H9 (cell line): ENCODE results near the gene RAD17. TPM values are rescaled to one million over a fixed set of nuclear protein-coding genes. Genes with fewer than 3 reads are reported as not detected.

Experiments used
- DNase-seq: peaks from one replicate; pipeline ENCODE4 v3.0.0-alpha.2; 2017
- H2AFZ ChIP-seq: one replicate; pipeline ENCODE4 v1.6.1; 2013; ENCODE audit warnings: mild to moderate bottlenecking, low read length, control low read depth, moderate library complexity
- H2AK5ac ChIP-seq: 2 replicates; pipeline ENCODE4 v1.6.1; 2013; ENCODE audit warnings: low read length, control low read depth, mixed read lengths; ENCODE audit not compliant: insufficient read length
- H2BK120ac ChIP-seq: one replicate; pipeline ENCODE4 v1.6.1; 2013; ENCODE audit warnings: low read depth, mild to moderate bottlenecking, low read length, control low read depth, inconsistent platforms; ENCODE audit not compliant: poor library complexity, severe bottlenecking
- H2BK12ac ChIP-seq: 2 replicates; pipeline ENCODE4 v1.6.1; 2013; ENCODE audit warnings: low read length, control low read depth, mixed read lengths, low read depth; ENCODE audit not compliant: insufficient read length
- H2BK15ac ChIP-seq: 2 replicates; pipeline ENCODE4 v1.6.1; 2013; ENCODE audit warnings: low read depth, low read length, control low read depth
- H2BK20ac ChIP-seq: one replicate; pipeline ENCODE4 v1.6.1; 2013; ENCODE audit warnings: low read depth, mild to moderate bottlenecking, low read length, control low read depth, inconsistent platforms; ENCODE audit not compliant: poor library complexity, severe bottlenecking
- H2BK5ac ChIP-seq: 2 replicates; pipeline ENCODE4 v1.6.1; 2013; ENCODE audit warnings: low read length, control low read depth, mixed read lengths; ENCODE audit not compliant: insufficient read length
- H3K14ac ChIP-seq: 2 replicates; pipeline ENCODE4 v1.6.1; 2013; ENCODE audit warnings: low read length, control low read depth; ENCODE audit not compliant: insufficient read depth
- H3K18ac ChIP-seq: 2 replicates; pipeline ENCODE4 v1.6.1; 2013; ENCODE audit warnings: low read depth, mild to moderate bottlenecking, mixed read lengths, low read length, control low read depth; ENCODE audit not compliant: insufficient read length
- H3K23ac ChIP-seq: 2 replicates; pipeline ENCODE4 v1.6.1; 2013; ENCODE audit warnings: low read length, control low read depth, mixed read lengths, low read depth; ENCODE audit not compliant: insufficient read length
- H3K23me2 ChIP-seq: 2 replicates; pipeline ENCODE4 v1.6.1; 2013; ENCODE audit warnings: low read depth, mild to moderate bottlenecking, mixed read lengths, low read length, control low read depth; ENCODE audit not compliant: insufficient read length, poor library complexity, severe bottlenecking
- H3K27ac ChIP-seq: 2 replicates; pipeline ENCODE4 v1.5.1; 2013; ENCODE audit warnings: low read length, control low read depth, mixed read lengths, low read depth; ENCODE audit not compliant: insufficient read length
- H3K27me3 ChIP-seq: 2 replicates; pipeline ENCODE4 v1.6.1; 2013; ENCODE audit warnings: low read length, control low read depth, inconsistent platforms; ENCODE audit not compliant: insufficient read depth
- H3K4ac ChIP-seq: 2 replicates; pipeline ENCODE4 v1.6.1; 2013; ENCODE audit warnings: low read depth, mild to moderate bottlenecking, control low read depth, inconsistent platforms, low read length, moderate library complexity
- H3K4me1 ChIP-seq: 2 replicates; pipeline ENCODE4 v1.6.1; 2013; ENCODE audit warnings: low read length, control low read depth, inconsistent platforms; ENCODE audit not compliant: insufficient read depth
- H3K4me2 ChIP-seq: 2 replicates; pipeline ENCODE4 v1.6.1; 2013; ENCODE audit warnings: low read length, control low read depth, mixed read lengths; ENCODE audit not compliant: insufficient read length, insufficient read depth
- H3K56ac ChIP-seq: 2 replicates; pipeline ENCODE4 v1.6.1; 2013; ENCODE audit warnings: low read depth, mild to moderate bottlenecking, mixed read lengths, low read length, control low read depth; ENCODE audit not compliant: insufficient read length
- H3K79me1 ChIP-seq: 2 replicates; pipeline ENCODE4 v1.6.1; 2013; ENCODE audit warnings: low read depth, mild to moderate bottlenecking, moderate library complexity, low read length, control low read depth, inconsistent platforms; ENCODE audit not compliant: insufficient read depth, poor library complexity, severe bottlenecking
- H3K79me2 ChIP-seq: 2 replicates; pipeline ENCODE4 v1.6.1; 2013; ENCODE audit warnings: low read length, control low read depth, inconsistent platforms; ENCODE audit not compliant: insufficient read depth
- H3K9ac ChIP-seq: 2 replicates; pipeline ENCODE4 v1.6.1; 2013; ENCODE audit warnings: low read length, control low read depth, mixed read lengths; ENCODE audit not compliant: insufficient read length; ENCODE audit errors: extremely low read depth
- H3K9me3 ChIP-seq: one replicate; pipeline ENCODE4 v1.6.1; 2013; ENCODE audit warnings: low read depth, low read length, inconsistent platforms; ENCODE audit not compliant: control insufficient read depth
- H3T11ph ChIP-seq: one replicate; pipeline ENCODE4 v1.6.1; 2013; ENCODE audit warnings: mild to moderate bottlenecking, low read length, control low read depth, inconsistent platforms
- H4K20me1 ChIP-seq: one replicate; pipeline ENCODE4 v1.6.1; 2013; ENCODE audit not compliant: control insufficient read depth, insufficient read length, insufficient read depth
- H4K5ac ChIP-seq: 2 replicates; pipeline ENCODE4 v1.6.1; 2013; ENCODE audit warnings: low read depth, mild to moderate bottlenecking, mixed read lengths, low read length, control low read depth; ENCODE audit not compliant: insufficient read length
- H4K8ac ChIP-seq: replicated peaks from 2 replicates; pipeline ENCODE4 v1.6.1; 2013; ENCODE audit warnings: low read length, control low read depth, mixed read lengths, low read depth; ENCODE audit not compliant: insufficient read length
- H4K91ac ChIP-seq: 2 replicates; pipeline ENCODE4 v1.6.1; 2013; ENCODE audit warnings: low read depth, mild to moderate bottlenecking, moderate library complexity, mixed read lengths, low read length, control low read depth; ENCODE audit not compliant: insufficient read length
- H3K27ac Mint-ChIP-seq, 3 experiments: 2 replicates in 2 of 3; 3 replicates in 1 of 3; pipeline ENCODE4 v1.8.0; 2020 to 2021; ENCODE audit warnings: mixed read lengths in 3 of 3, mild to moderate bottlenecking in 1 of 3, moderate library complexity in 1 of 3
- H3K27me3 Mint-ChIP-seq: 2 replicates; pipeline ENCODE4 v1.8.0; 2021; ENCODE audit warnings: low read depth, mild to moderate bottlenecking, moderate library complexity, mixed read lengths
- H3K36me3 Mint-ChIP-seq, 3 experiments: 2 replicates in 2 of 3; 3 replicates in 1 of 3; pipeline ENCODE4 v1.8.0; 2020 to 2021; ENCODE audit warnings: low read depth in 3 of 3, mixed read lengths in 3 of 3; ENCODE audit not compliant: insufficient read depth in 1 of 3
- H3K4me1 Mint-ChIP-seq, 2 experiments: 2 replicates each; pipeline ENCODE4 v1.8.0; 2020; ENCODE audit warnings: mixed read lengths in 2 of 2
- H3K4me3 Mint-ChIP-seq, 2 experiments: 2 replicates in 1 of 2; 3 replicates in 1 of 2; pipeline ENCODE4 v1.8.0; 2020 to 2021; ENCODE audit warnings: mild to moderate bottlenecking in 2 of 2, mixed read lengths in 2 of 2, moderate library complexity in 1 of 2
- H3K9me3 Mint-ChIP-seq, 2 experiments: 2 replicates in 1 of 2; 3 replicates in 1 of 2; pipeline ENCODE4 v1.8.0; 2020; ENCODE audit warnings: mild to moderate bottlenecking in 2 of 2, mixed read lengths in 2 of 2, moderate library complexity in 1 of 2
- WGBS: extraction: QIAGEN DNeasy Blood & Tissue Kit; methylation state at CpG from one replicate; pipeline ENCODE4 v1.1.7; 2013; ENCODE audit warnings: missing lambda C conversion rate, low lambda C conversion rate, mixed read lengths; ENCODE audit not compliant: insufficient read length; ENCODE audit errors: extremely low coverage; 5-methylcytosine and 5-hydroxymethylcytosine counted together
- total RNA-seq: library from RNA; stranded (reverse); gene quantifications from 2 replicates; pipeline ENCODE4 v1.2.1, GENCODE V29; 2021
- TF ChIP-seq, protein P1 (sequence below): fragments of 200-600 bp; sonication (generic); conservative IDR thresholded peaks from 3 replicates; pipeline ENCODE4 v1.8.0; 2021; ENCODE audit warnings: antibody characterized with exemption, mild to moderate bottlenecking

The RAD17 gene
- total RNA-seq, 1 experiment from 2014 or later, result 31.9 TPM

DNA sequence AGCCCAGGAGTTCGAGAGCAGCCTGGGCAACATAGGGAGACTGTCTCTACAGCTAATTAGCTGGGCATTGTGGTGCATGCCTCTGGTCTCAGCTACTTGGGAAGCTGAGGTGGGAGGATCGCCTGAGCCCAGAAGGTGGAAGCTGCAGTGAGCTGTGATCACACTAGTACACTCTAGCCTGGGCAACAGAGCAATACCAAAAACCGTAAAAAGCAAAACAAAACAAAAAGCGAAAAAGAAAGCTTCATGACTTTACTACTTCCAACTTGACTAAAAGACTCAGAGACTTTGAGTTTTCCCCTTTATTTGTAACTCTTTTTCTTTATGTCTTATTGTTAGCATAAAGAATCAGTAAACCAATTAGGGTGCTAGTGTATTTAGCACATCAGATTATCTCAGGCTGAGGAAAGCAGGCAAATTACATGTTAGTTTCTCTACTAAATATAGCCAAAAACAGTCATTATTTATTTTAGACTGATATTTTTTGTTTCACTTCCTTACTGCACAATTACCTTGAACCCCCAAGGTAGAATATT, 5.4 kb downstream of the RAD17 start:
- H3K4me1 Mint-ChIP-seq, result peaks cover 3% of the 10 kb centered on the region in 2 experiments; a peak in 3 of 4 replicates
- no peak overlapping the region for H3K23ac ChIP-seq
- no peak overlapping the region for H3K4me3 Mint-ChIP-seq

More for the DNA sequence above, 5.4 kb downstream of the RAD17 start:
- Histone ChIP-seq H3K4me2 (no peak overlapping the region), H4K8ac (no peak overlapping the region), H3K4ac (no peak overlapping the region), H3T11ph (no peak overlapping the region), H3K9me3 (no peaks in the 10 kb centered on the region), H3K18ac (no peak overlapping the region), H3K56ac (no peak overlapping the region), H4K91ac (no peak overlapping the region), H2BK20ac (no peak overlapping the region), H3K79me1 (no peaks in the 10 kb centered on the region), H2AK5ac (no peak overlapping the region), H4K20me1 (no peaks in the 10 kb centered on the region), H4K5ac (no peak overlapping the region), H3K14ac (no peak overlapping the region), H2AFZ (no peak overlapping the region), H3K79me2 (peaks cover 2% of the 10 kb centered on the region; the same call in 1 of the 2 replicates), H2BK5ac (no peak overlapping the region), H2BK12ac (no peak overlapping the region), H3K27me3 (no peaks in the 10 kb centered on the region; the same call in 1 of the 2 replicates), H2BK120ac (no peak overlapping the region), H3K4me1 (no peaks in the 10 kb centered on the region), H3K23me2 (no peaks in the 10 kb centered on the region), H3K9ac (no peak overlapping the region), H2BK15ac (no peak overlapping the region), H3K27ac (no peak overlapping the region)
- no peak for DNase-seq
- H3K36me3 Mint-ChIP-seq, result peaks cover 2 to 32% (median 30%) of the 10 kb centered on the region in 3 experiments; a peak in 5 of 7 replicates
- WGBS, result no CpG with 5 or more reads among the region's 4 CpGs
- no peak overlapping the region for H3K27ac Mint-ChIP-seq
- H3K9me3 Mint-ChIP-seq, result no peaks in the 10 kb centered on the region
- no peaks in the 10 kb centered on the region for H3K27me3 Mint-ChIP-seq
- TF ChIP-seq, protein P1, sequence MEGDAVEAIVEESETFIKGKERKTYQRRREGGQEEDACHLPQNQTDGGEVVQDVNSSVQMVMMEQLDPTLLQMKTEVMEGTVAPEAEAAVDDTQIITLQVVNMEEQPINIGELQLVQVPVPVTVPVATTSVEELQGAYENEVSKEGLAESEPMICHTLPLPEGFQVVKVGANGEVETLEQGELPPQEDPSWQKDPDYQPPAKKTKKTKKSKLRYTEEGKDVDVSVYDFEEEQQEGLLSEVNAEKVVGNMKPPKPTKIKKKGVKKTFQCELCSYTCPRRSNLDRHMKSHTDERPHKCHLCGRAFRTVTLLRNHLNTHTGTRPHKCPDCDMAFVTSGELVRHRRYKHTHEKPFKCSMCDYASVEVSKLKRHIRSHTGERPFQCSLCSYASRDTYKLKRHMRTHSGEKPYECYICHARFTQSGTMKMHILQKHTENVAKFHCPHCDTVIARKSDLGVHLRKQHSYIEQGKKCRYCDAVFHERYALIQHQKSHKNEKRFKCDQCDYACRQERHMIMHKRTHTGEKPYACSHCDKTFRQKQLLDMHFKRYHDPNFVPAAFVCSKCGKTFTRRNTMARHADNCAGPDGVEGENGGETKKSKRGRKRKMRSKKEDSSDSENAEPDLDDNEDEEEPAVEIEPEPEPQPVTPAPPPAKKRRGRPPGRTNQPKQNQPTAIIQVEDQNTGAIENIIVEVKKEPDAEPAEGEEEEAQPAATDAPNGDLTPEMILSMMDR, result no peak
